ENCODE results near the gene BTBD7.
A peak's percentile ranks its signal among the peaks of the same experiment; 100 is the strongest.

BTBD7 gene

DNA sequence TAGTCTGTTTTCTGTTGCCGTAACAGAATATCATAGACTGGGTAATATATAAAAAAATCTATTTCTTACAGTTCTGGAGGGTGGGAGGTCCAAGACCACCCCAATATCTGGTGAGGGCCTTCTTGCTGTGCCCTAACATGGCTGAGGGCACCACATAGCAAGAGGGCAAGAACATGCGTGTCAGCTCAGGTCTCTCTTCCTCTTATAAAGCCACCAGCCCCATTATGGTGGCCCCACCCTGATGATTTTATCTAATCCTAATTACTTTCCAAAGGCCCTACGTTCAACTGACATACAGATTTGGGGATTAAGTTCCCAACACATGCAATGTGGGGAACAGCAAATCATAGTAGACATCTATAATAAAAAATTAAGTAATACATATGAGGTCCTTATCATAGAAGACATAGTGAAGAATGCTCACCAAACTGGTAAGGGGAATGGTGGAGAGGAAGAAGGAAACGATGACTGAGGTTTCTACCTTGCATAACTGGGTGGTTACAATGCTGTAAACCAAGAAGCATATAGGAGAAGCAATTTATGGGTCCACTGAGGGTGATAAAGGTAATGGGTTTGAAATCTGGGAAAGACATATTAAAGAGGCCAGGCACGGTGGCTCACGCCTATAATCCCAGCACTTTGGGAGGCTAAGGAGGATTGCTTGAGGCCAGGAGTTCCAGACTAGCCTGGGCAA lies 27.0 kb downstream of the BTBD7 start:
- peak overlapping the region; percentile 1; the same call in 1 of the 2 replicates for H3K27ac ChIP-seq
- no peaks in the 10 kb centered on the region for H3K27me3 ChIP-seq (ENCODE audit: insufficient read depth, low read depth, severe bottlenecking)
- H3K36me3 ChIP-seq, result 0 out of 2 replicates have a peak, but pooled peaks cover 4% of the 10 kb centered on the region
- no peak for DNase-seq
- H3K4me3 ChIP-seq (ENCODE audit: low read depth, low read length), result no peak overlapping the region
- TF ChIP-seq, protein P1, sequence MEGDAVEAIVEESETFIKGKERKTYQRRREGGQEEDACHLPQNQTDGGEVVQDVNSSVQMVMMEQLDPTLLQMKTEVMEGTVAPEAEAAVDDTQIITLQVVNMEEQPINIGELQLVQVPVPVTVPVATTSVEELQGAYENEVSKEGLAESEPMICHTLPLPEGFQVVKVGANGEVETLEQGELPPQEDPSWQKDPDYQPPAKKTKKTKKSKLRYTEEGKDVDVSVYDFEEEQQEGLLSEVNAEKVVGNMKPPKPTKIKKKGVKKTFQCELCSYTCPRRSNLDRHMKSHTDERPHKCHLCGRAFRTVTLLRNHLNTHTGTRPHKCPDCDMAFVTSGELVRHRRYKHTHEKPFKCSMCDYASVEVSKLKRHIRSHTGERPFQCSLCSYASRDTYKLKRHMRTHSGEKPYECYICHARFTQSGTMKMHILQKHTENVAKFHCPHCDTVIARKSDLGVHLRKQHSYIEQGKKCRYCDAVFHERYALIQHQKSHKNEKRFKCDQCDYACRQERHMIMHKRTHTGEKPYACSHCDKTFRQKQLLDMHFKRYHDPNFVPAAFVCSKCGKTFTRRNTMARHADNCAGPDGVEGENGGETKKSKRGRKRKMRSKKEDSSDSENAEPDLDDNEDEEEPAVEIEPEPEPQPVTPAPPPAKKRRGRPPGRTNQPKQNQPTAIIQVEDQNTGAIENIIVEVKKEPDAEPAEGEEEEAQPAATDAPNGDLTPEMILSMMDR (IDR thresholded peaks at IDR 0.05; ENCODE audit: low read depth, low read length), result no peak
- H3K9me3 ChIP-seq (ENCODE audit: severe bottlenecking), result peaks cover 2% of the 10 kb centered on the region

DNA sequence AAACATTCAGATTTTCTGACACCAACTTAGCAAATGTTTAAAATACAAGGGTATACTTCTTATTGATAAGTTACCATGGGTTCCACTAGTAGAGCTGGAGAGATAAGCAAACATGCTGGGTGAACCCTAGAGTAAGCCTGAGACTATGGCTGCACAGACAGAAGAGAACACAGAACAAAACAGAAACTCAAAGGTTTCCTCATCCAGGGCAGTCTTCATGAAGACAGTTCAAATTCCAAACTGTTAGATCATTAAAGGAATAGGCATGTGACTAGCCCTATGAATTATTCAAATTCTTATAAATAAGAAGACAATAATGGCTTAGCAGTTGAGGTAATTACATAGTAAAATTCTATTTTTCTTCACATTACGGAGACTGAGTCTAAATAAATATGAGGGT lies 28.1 kb downstream of the BTBD7 start:
- DNase-seq, result no peak
- Histone ChIP-seq H3K27me3 (ENCODE audit: insufficient read depth, low read depth, severe bottlenecking) (no peaks in the 10 kb centered on the region), H3K27ac (peak overlapping the region; percentile 60; the same call in 1 of the 2 replicates), H3K4me3 (ENCODE audit: low read depth, low read length) (no peak overlapping the region), H3K36me3 (0 out of 2 replicates have a peak, but pooled peaks cover 4% of the 10 kb centered on the region), H3K9me3 (ENCODE audit: severe bottlenecking) (peaks cover 2% of the 10 kb centered on the region)
- TF ChIP-seq, protein P1 (IDR thresholded peaks at IDR 0.05; ENCODE audit: low read depth, low read length), result no peak

DNA sequence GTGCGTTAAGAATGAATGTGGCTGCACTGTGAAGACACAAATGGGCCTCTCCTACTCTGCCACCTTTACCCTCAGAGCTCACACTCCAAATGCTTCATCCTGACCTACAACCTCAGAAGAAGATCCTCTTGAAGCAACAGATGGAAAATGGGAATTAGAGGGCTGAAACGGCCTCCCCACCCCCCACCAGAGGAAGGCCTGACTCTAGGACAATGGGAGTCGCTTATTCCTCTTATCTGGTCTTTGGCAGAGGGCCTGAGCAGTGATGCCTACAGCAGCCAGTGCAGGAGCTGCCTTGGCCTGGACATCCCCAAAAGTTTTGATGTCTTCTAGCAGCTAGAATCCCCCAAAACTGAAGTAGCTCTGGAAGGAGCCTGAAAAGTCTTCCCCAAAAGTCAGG lies 29.2 kb downstream of the BTBD7 start:
- H3K27ac ChIP-seq, result peak overlapping the region; percentile 60

DNA sequence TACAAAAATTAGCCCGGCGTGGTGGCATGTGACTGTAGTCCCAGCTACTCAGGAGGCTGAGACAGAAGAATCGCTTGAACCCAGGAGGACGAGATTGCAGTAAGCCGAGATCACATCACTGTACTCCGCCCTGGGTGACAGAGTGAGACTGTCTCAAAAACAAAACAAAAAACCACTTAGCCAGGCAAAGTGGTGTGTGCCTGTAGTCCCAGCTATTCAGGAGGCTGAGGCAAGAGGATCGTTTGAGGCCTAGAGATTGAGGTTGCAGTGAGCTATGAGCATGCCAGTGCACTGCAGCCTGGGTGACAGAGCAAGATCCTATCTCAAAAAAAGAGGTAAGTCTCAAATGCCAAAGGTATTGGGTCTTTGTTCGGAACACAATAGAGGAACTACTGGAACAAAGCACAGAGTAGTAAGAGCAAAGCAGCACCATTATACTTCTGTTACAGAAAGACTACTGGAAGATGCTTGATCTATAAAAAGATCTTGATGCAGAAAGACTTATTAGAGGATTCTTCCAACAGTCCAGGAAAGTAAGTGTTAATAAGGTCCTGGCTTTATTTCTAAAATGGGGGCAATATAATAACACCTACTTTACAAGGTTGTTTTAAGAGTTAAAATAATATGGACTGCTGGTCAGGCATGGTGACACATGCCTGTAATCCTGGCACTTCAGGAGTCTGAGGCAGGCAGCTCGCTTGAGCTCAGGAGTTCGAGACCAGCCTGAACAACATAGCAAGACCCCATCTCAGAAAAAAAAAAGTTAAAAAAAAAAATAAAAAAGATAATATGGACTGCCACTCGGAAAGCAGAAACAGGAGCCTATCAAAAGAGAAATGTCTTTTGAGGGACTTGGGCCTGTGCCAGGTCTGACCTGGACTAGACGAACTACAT lies 29.9 kb downstream of the BTBD7 start:
- H3K9me3 ChIP-seq (ENCODE audit: severe bottlenecking), result no peaks in the 10 kb centered on the region
- H3K27ac ChIP-seq, result peak overlapping the region; percentile 60
- TF ChIP-seq, protein P1 (IDR thresholded peaks at IDR 0.05; ENCODE audit: low read depth, low read length), result no peak
- H3K27me3 ChIP-seq (ENCODE audit: insufficient read depth, low read depth, severe bottlenecking), result no peaks in the 10 kb centered on the region
- H3K4me3 ChIP-seq (ENCODE audit: low read depth, low read length), result no peak overlapping the region
- H3K36me3 ChIP-seq, result 0 out of 2 replicates have a peak, but pooled peaks cover 4% of the 10 kb centered on the region
- DNase-seq, result no peak

More for the DNA sequence above, 29.2 kb downstream of the BTBD7 start:
- TF ChIP-seq, protein P1 (IDR thresholded peaks at IDR 0.05; ENCODE audit: low read depth, low read length), result no peak
- Histone ChIP-seq H3K4me3 (ENCODE audit: low read depth, low read length) (no peak overlapping the region), H3K9me3 (ENCODE audit: severe bottlenecking) (peaks cover 2% of the 10 kb centered on the region), H3K36me3 (0 out of 2 replicates have a peak, but pooled peaks cover 4% of the 10 kb centered on the region), H3K27me3 (ENCODE audit: insufficient read depth, low read depth, severe bottlenecking) (no peaks in the 10 kb centered on the region)
- peak; percentile 87 for DNase-seq

DNA sequence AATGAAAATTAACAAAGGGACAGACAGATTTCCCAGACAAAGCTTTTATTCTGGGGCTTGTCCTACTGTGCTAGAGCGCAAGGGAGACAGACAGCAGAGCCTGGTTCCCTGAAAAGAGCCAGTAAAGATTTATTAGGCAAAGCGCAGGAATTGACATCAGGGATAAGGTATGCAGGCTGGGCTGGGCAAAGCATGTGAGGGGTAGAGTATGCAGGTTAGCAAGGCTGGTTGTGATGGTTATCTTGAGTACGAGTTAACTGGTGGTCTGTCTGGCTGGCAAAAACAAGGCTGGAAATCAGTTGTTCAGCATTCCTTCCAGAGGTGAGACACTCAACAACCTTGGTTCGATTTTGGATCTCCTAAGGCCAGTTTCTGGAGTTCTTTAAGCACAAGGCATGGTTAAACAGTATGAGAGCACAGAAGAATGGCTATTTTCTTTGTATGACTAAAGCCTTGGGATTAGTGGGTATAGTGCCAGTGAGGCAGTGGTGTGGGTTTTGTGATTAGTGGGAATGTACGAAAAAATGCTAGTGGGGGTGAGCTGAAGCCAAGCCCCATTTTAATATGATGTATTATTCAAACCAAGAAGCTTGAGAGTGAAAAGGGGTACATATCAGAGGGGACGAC lies 30.9 kb downstream of the BTBD7 start:
- Histone ChIP-seq H3K9me3 (ENCODE audit: severe bottlenecking) (no peaks in the 10 kb centered on the region), H3K27ac (no peak overlapping the region), H3K27me3 (ENCODE audit: insufficient read depth, low read depth, severe bottlenecking) (no peaks in the 10 kb centered on the region), H3K36me3 (0 out of 2 replicates have a peak, but pooled peaks cover 4% of the 10 kb centered on the region), H3K4me3 (ENCODE audit: low read depth, low read length) (no peak overlapping the region)
- TF ChIP-seq, protein P1 (IDR thresholded peaks at IDR 0.05; ENCODE audit: low read depth, low read length), result no peak
- no peak for DNase-seq
